ENCODE data around the gene ANO1.

GRCh38 chr11:70088735-70089250 lies 10.7 kb downstream of the ANO1 start:
- TF ChIP-seq CTCF (IDR thresholded peaks at IDR 0.05) (no peak), POLR2A (IDR thresholded peaks at IDR 0.05; ENCODE audit: low read depth) (no peak)

Measured in esophagus muscularis mucosa (tissue), 3 donors.